Kidney (tissue), 14 donors: ENCODE data around the gene SF3A1. TPM values are rescaled to one million over a fixed set of nuclear protein-coding genes. Genes with fewer than 3 reads are reported as not detected.

Source experiments
- DNase-seq, 5 donors: peaks; one replicate each; pipeline ENCODE4 v3.0.0-alpha.2; 2013 to 2020
- FAIRE-seq: peaks from 2 replicates; lab custom pipeline; 2012; peaks lifted over from hg19 to GRCh38; lab: Jason Lieb, UNC
- H3K27ac ChIP-seq, 2 donors: one replicate each; pipeline ENCODE4 v1.7.0; 2013; ENCODE audit warnings: low read depth in 2 of 2, low read length in 2 of 2, inconsistent platforms in 1 of 2
- H3K27me3 ChIP-seq: one replicate; pipeline ENCODE4 v1.7.1; 2013; ENCODE audit warnings: low read length, inconsistent platforms; ENCODE audit not compliant: control insufficient read depth, insufficient read depth
- H3K36me3 ChIP-seq, 3 donors: one replicate each; pipeline versions ENCODE4 v1.7.0 to v1.7.1; 2013; ENCODE audit warnings: low read length in 3 of 3, control low read depth in 1 of 3, inconsistent platforms in 1 of 3; ENCODE audit not compliant: insufficient read depth in 3 of 3, control insufficient read depth in 2 of 3
- H3K4me1 ChIP-seq, 3 donors: one replicate each; pipeline versions ENCODE4 v1.7.0 to v1.7.1; 2013; ENCODE audit warnings: low read length in 3 of 3, inconsistent platforms in 1 of 3, low read depth in 1 of 3; ENCODE audit not compliant: control insufficient read depth in 2 of 3, insufficient read depth in 2 of 3
- H3K4me3 ChIP-seq, 3 donors: one replicate each; pipeline versions ENCODE4 v1.7.0 to v1.8.1; 2013; ENCODE audit warnings: low read length in 3 of 3, control low read depth in 1 of 3, inconsistent platforms in 1 of 3
- H3K9ac ChIP-seq, 3 donors: one replicate each; pipeline versions ENCODE4 v1.7.0 to v1.7.1; 2013; ENCODE audit warnings: low read length in 3 of 3, control low read depth in 1 of 3, inconsistent platforms in 1 of 3
- H3K9me3 ChIP-seq, 3 donors: one replicate each; pipeline versions ENCODE4 v1.7.0 to v1.7.1; 2013; ENCODE audit warnings: low read length in 3 of 3, control low read depth in 1 of 3, inconsistent platforms in 1 of 3; ENCODE audit not compliant: control insufficient read depth in 2 of 3, insufficient read depth in 1 of 3
- intact Hi-C: fragments of 100-400 bp; cut with DNase I; formaldehyde crosslinking; loops from one replicate; pipeline ENCODE4 v1.11.1; 2022
- polyA plus RNA-seq: library from polyadenylated mRNA; stranded (reverse); fragments of 350-450 nt; fragmentation: Illumina TruSeq; extraction: RNeasy Lipid Tissue Mini Kit (QIAGEN cat#74804); gene quantifications from one replicate; pipeline ENCODE4 v1.2.3, GENCODE V29; 2014; ENCODE audit warnings: low read depth, low replicate concordance; ENCODE audit not compliant: insufficient read depth
- total RNA-seq: library from RNA; stranded (reverse); fragmentation: NEBNext Ultra II Directional; extraction: Animal tissue kit (Norgen Biotek cat#: 25700); gene quantifications from one replicate; pipeline ENCODE4 v1.2.1, GENCODE V29; 2021
- TF ChIP-seq, protein P1 (sequence below): IDR thresholded peaks from 3 replicates; pipeline ENCODE4 v1.5.1; 2012; ENCODE audit warnings: mild to moderate bottlenecking, moderate library complexity, borderline replicate concordance; ENCODE audit not compliant: insufficient read depth; ENCODE audit errors: extremely low read depth
- donor health status: control.
- donor health status: control.
- donor health status: control.
- donor health status: control.
- donor health status: control.
- donor health status: DM: yes; HTN: yes; CAD: no.
- donor health status: Normal renal cell carcinoma (clear cell type).

Gene SF3A1
- total and polyA plus RNA-seq, 2 donors from 2014 or later: 23.7 to 179 TPM

DNA sequence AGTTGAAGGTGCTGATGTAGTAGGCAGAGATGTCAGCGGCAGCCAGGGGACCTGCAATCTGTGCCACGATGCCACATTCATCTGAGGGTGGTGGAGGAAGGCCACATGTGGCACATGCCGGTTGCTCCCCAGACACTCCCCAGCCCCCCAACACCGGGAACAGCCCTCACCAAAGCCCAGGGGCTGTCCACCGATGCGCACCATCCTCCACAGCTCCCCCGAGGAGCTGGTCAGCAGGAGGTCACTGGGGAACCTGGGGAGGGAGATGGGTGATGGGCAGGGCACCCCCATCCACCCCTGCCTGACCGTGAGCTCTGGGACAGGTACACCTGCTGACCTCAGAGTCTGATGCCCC is 70.9 kb downstream of the SF3A1 start:
- Histone ChIP-seq H3K4me1 (peaks cover 0 to 23% (median 23%) of the 10 kb centered on the region in 3 donors), H3K27me3 (no peaks in the 10 kb centered on the region), H3K9me3 (no peaks in the 10 kb centered on the region), H3K4me3 (no peak overlapping the region), H3K27ac (no peak overlapping the region), H3K9ac (no peak overlapping the region), H3K36me3 (peaks cover 0 to 15% (median 3%) of the 10 kb centered on the region in 3 donors)
- DNase-seq (no peak), FAIRE-seq (no peak)
- intact Hi-C loops: no loop called here
- TF ChIP-seq, protein P1, sequence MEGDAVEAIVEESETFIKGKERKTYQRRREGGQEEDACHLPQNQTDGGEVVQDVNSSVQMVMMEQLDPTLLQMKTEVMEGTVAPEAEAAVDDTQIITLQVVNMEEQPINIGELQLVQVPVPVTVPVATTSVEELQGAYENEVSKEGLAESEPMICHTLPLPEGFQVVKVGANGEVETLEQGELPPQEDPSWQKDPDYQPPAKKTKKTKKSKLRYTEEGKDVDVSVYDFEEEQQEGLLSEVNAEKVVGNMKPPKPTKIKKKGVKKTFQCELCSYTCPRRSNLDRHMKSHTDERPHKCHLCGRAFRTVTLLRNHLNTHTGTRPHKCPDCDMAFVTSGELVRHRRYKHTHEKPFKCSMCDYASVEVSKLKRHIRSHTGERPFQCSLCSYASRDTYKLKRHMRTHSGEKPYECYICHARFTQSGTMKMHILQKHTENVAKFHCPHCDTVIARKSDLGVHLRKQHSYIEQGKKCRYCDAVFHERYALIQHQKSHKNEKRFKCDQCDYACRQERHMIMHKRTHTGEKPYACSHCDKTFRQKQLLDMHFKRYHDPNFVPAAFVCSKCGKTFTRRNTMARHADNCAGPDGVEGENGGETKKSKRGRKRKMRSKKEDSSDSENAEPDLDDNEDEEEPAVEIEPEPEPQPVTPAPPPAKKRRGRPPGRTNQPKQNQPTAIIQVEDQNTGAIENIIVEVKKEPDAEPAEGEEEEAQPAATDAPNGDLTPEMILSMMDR: no peak

DNA sequence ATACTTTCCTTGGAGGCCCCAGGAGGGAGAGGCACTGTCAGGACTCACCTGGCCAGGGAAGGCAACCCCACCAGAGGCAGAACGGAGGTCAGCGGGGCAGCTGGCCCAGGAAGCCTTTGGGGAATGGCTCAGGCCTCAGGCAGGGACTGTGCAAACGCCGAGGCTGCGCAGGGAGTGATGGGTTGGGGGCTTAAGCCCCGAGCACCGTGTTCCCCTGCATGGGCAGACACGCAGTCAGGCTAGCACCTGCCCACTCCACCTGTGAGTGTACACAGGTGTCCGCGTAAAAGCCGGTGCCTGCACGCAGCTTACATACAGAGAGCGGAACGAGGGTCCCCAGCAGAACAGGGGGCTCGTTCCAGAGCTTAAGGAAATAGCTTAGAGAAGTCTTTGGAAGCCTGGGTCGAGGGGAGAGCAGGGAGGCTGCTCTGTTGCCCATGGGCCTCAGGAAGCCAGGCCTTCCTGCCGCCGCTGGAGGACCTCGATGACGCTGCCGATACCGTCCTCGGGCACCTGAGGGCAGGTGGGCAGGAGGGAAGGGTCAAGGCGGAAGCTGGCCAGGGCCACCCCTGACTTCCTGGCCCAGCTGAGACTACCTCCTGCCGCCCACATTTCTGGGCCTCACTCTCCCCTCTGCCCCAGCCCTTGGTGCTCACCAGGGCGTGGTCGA is 71.4 kb downstream of the SF3A1 start:
- no peaks in the 10 kb centered on the region for H3K9me3 ChIP-seq
- DNase-seq (no peak), FAIRE-seq (no peak)
- no peak overlapping the region for H3K27ac ChIP-seq
- H3K4me1 ChIP-seq: peaks cover 0 to 18% (median 18%) of the 10 kb centered on the region in 3 donors
- H3K4me3 ChIP-seq: no peak overlapping the region
- peaks cover 0 to 15% (median 3%) of the 10 kb centered on the region in 3 donors for H3K36me3 ChIP-seq
- intact Hi-C loops: no loop called here
- H3K27me3 ChIP-seq: no peaks in the 10 kb centered on the region
- no peak overlapping the region for H3K9ac ChIP-seq
- TF ChIP-seq, protein P1: no peak

DNA sequence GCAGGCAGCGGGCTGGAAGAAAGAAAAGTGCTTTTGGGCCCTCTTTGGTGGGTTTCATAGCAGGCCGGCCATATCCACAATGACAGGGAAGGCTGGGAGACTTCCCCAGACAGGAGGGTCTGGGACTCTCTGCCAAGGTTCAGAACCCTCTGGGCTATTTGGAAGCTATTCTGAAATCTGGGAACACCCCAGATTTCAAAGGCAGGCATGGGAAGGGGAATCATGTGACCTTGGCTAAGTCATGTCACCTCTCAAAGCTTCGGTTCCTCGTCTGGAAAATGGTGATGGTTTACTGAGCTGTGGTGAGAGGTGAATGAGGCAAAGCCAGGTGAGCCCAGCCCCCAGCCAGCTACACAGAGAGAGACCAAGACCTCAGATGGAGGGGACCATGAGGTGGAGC is 72.0 kb downstream of the SF3A1 start:
- Histone ChIP-seq H3K4me3 (no peak overlapping the region), H3K36me3 (peaks cover 0 to 15% (median 3%) of the 10 kb centered on the region in 3 donors), H3K9ac (no peak overlapping the region), H3K27ac (no peak overlapping the region), H3K9me3 (no peaks in the 10 kb centered on the region), H3K27me3 (no peaks in the 10 kb centered on the region), H3K4me1 (peaks cover 0 to 13% (median 12%) of the 10 kb centered on the region in 3 donors)
- DNase-seq: no peak
- TF ChIP-seq, protein P1: no peak
- no peak for FAIRE-seq
- intact Hi-C loops: no loop called here
